ENCODE measurements around the gene CHAD.

Gene CHAD, protein sequence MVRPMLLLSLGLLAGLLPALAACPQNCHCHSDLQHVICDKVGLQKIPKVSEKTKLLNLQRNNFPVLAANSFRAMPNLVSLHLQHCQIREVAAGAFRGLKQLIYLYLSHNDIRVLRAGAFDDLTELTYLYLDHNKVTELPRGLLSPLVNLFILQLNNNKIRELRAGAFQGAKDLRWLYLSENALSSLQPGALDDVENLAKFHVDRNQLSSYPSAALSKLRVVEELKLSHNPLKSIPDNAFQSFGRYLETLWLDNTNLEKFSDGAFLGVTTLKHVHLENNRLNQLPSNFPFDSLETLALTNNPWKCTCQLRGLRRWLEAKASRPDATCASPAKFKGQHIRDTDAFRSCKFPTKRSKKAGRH

GRCh38 chr17:50468304-50469207, at the start of gene CHAD:
Gene CHAD (minus strand): TSS chr17:50468880. CDS start chr17:50468813, 67 bp downstream.
- no peak within 1 kb of the TSS for H3K27ac ChIP-seq
- no peak for TF ChIP-seq CTCF (conservative IDR thresholded peaks at IDR 0.05)
- TF ChIP-seq ZFX (IDR thresholded peaks at IDR 0.05), result no peak

DNA sequence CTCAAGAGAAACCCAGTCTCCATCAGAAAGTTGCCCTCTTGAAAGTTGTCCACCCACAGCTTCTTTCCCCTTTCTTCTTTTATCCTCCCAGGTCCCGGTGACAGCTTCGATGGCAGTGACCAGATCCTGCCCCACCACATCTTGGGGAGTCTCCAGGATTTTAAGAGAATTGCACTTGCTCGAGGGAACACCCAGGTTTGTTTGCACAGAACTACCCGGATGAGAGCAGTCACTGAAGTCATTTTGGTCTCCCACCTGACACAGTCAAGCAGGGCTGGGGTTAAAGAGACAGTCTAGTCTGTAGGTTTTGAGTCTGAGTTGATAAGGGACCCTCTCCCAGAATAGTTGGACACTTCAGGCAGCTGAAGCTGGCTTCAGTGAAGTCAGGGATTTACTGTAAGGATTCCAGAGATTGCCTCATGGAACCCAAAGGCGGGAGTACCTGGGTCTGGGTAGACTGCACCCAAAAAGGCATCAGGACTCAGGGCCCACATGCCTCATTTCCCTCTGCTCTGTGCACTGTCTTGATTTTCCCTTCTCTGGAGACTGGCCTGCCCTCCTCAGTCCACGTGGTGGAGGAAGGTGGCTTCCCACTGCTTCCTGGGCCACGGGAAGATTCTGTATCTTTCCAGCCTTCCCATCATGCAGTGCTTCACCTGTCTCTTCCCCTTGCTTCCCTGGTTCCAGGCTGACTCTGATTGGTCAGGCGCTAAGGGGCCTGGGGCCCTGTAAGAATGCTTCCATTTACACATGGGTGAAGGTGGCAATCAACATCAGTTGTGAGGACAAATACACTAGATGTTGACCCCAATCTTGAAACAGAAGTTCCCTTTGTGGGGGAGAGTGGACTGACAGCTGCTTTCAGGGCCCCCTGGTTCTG, 49.1 kb upstream of the CHAD start:
- no peak overlapping the region for H3K27ac ChIP-seq
- TF ChIP-seq ZFX (IDR thresholded peaks at IDR 0.05), result no peak
- no peak for TF ChIP-seq CTCF (conservative IDR thresholded peaks at IDR 0.05)

DNA sequence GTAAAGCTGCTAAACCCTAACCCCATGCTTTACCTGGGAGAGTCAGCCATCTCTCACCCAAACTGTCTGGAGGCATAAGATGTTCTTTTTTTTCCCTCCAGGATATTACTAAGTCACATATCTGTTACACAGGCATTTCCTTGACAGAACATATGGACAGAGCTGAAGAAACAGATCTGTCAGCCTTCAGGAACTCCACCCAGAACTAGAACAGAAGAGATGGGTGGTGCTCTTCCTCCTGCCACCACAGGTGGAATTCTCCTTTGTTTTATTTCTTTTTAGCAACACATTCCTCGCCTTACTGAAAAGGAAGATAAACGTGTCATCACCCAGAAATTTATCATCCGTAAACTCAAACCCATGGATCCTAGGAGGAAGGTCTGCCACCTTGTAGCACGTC, 48.3 kb upstream of the CHAD start:
- no peak overlapping the region for H3K27ac ChIP-seq
- TF ChIP-seq CTCF (conservative IDR thresholded peaks at IDR 0.05), result no peak
- TF ChIP-seq ZFX (IDR thresholded peaks at IDR 0.05), result no peak

DNA sequence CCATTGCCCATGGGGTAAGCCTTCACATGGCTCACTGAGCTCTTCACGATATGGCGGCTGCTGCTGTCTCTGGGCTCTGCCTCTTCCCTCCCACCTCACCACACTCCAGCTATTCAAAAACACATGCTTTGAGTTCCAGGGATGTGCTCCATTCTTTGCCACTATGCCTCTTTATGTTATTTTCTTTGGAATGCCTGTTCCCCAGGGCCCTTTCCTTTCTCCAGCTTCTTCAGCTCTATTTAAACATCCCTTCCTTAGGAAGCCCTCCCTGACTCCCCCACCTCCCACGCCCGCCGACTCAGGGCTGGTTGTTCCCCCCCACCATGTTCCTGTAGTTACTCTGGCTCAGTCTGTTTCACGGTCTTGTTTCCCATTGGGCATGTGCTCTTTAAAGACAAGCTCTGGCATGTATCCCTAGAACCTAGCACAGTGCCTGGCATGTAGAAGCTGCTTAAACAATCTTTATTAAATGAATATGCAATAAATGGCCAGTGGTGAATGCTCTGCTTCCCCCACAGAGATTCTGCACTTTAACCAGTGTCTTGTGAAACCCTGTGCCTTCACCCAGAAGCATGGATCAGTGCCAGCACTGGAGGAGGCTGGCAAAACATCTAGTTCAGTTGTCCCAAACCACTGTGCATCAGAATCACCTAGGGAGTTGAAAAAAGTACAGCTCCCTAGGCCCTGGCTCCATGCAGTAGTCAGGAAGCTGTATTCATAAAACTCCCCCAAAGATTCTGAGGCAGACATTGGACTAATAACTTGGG, 46.4 kb upstream of the CHAD start:
- no peak for TF ChIP-seq ZFX (IDR thresholded peaks at IDR 0.05)
- TF ChIP-seq CTCF (conservative IDR thresholded peaks at IDR 0.05), result no peak
- H3K27ac ChIP-seq, result no peak overlapping the region

DNA sequence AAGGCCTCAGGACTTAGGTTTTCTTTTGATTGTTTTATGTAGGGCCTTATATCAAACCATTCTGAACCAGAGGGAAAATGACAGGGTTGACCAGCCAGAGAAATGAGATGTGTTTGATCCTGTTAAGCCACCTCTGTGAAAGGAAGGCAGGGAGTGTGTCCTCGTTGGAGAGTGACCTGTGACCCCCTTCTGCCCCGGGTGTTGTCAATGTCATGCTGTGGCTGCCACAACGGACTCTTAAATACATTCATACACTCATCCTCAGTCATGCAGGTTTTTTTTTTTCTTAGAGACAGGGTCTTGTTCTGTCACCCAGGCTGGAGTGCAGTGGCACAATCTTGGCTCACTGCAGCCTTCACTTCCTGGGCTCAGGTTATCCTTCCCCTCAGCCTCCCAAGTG, 45.7 kb upstream of the CHAD start:
- TF ChIP-seq CTCF (conservative IDR thresholded peaks at IDR 0.05), result no peak
- no peak for TF ChIP-seq ZFX (IDR thresholded peaks at IDR 0.05)
- no peak overlapping the region for H3K27ac ChIP-seq

DNA sequence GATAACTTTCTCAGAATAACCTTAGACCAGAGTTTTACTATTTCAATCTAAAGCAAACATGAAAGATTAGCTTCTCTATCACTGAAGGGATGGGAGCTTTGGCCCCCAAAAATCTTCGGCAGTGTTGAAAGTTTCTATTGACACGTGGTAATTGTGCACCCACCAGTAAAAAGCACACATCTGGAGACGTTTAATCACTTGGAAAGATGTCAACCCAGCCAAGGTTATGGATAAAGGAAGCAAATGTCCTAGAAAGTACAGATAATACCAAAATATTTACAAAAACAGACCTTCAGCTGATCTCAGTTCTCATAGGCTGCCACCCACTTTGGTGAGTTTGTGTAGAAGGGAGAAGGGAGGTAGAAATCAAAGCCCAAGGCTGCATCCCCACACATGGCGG, 44.8 kb upstream of the CHAD start:
- TF ChIP-seq ZFX (IDR thresholded peaks at IDR 0.05) (no peak), CTCF (conservative IDR thresholded peaks at IDR 0.05) (no peak)

More for the DNA sequence above, 44.8 kb upstream of the CHAD start:
- H3K27ac ChIP-seq, result no peak overlapping the region

Measured in C4-2B (cell line).